Upper lobe of left lung (tissue), 6 donors: ENCODE measurements around the gene CDH13. TPM values are rescaled to one million over a fixed set of nuclear protein-coding genes. Genes with fewer than 3 reads are reported as not detected.

ENCODE experiments used
- ATAC-seq, 2 donors: fragments of 200-7000 bp; cut with Tn5 transposase; one replicate each; pipeline ENCODE4 v1.9.1; 2022; ENCODE audit warnings: mild to moderate bottlenecking in 2 of 2, moderate library complexity in 2 of 2; ENCODE audit not compliant: low FRiP score in 2 of 2
- DNase-seq, 2 donors: peaks; one replicate each; pipeline ENCODE4 v3.0.0-alpha.2; 2019 to 2020
- H3K27ac ChIP-seq, 4 donors: fragments of 200-600 bp; sonication (generic); one replicate each; pipeline ENCODE4 v1.5.1; 2016 to 2019
- H3K27me3 ChIP-seq, 4 donors: fragments of 200-600 bp; sonication (generic); one replicate each; pipeline ENCODE4 v1.5.1; 2017 to 2019
- H3K36me3 ChIP-seq, 4 donors: fragments of 200-600 bp; sonication (generic); one replicate each; pipeline ENCODE4 v1.5.1; 2016 to 2019
- H3K4me1 ChIP-seq, 4 donors: fragments of 200-600 bp; sonication (generic); one replicate each; pipeline ENCODE4 v1.5.1; 2018 to 2019
- H3K4me3 ChIP-seq, 4 donors: fragments of 200-600 bp; sonication (generic); one replicate each; pipeline ENCODE4 v1.5.1; 2017 to 2019; ENCODE audit warnings: mild to moderate bottlenecking in 2 of 4, moderate library complexity in 1 of 4
- H3K9me3 ChIP-seq, 4 donors: fragments of 200-600 bp; sonication (generic); one replicate each; pipeline ENCODE4 v1.5.1; 2018 to 2019
- EP300 ChIP-seq, 4 donors: sonication (generic); formaldehyde crosslinking; IDR thresholded peaks; one replicate each; pipeline ENCODE4 v1.5.1; 2017; ENCODE audit warnings: antibody characterized with exemption in 4 of 4, control low read depth in 2 of 4
- POLR2A ChIP-seq, 4 donors: fragments of 450-650 bp; IDR thresholded peaks; one replicate each; pipeline ENCODE4 v1.5.1; 2016 to 2017; ENCODE audit warnings: antibody characterized with exemption in 4 of 4, mild to moderate bottlenecking in 2 of 4
- POLR2AphosphoS5 ChIP-seq, 2 donors: sonication (generic); formaldehyde crosslinking; IDR thresholded peaks; one replicate each; pipeline ENCODE4 v1.5.1; 2017; ENCODE audit warnings: antibody characterized with exemption in 2 of 2
- WGBS, 2 donors: methylation state at CpG; one replicate each; pipeline ENCODE4 v1.1.5; 2017 to 2018; 5-methylcytosine and 5-hydroxymethylcytosine counted together
- total RNA-seq, 6 donors: library from RNA; depleted of rRNA in 4 of 6; stranded (reverse); fragments of >200 nt in 4 of 6; gene quantifications; one replicate each; pipeline versions ENCODE4 v1.1.0 to v1.2.1, GENCODE V29; 2016 to 2021
- TF ChIP-seq, protein P1 (sequence below), 6 experiments: fragments of 450-650 bp in 4 of 6; fragments of 200-600 bp in 2 of 6; sonication (generic) in 2 of 6; IDR thresholded peaks; one replicate each; pipeline ENCODE4 v1.5.1; 2016 to 2019; ENCODE audit warnings: antibody characterized with exemption in 6 of 6
- donor health status: DM: no; HTN: no; CAD: no; lungs with moderate emphysema.
- donor health status: DM: no; HTN: yes; CAD: no; lungs with severe emphysema.

CDH13 gene
- total RNA-seq, 6 donors from 2014 or later: 11.3 to 39.8 (median 19.9) TPM

DNA sequence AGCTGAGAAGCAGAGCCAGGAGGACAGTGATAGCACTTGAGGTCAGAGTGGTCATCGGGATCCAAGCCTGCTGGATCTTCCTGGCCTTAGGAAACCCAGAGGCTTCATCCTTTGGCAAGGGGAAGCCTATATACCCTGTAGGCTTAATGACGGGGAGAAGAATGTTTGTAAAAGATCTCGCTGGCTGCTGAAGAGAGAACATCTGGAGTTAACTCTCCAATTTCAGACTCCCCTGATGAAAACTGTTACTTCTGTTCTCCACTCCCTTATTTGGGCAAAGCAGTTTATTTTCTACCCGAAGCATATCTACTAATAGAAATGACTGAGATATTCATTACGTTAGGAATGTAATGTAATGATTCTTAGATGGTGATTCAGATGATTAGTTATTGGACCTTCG is 487.0 kb downstream of the CDH13 start:
- ATAC-seq (no peak), DNase-seq (no peak)
- Histone ChIP-seq H3K4me1 (peaks cover 0 to 12% (median 0%) of the 10 kb centered on the region in 4 donors), H3K27me3 (no peaks in the 10 kb centered on the region), H3K9me3 (no peaks in the 10 kb centered on the region), H3K27ac (no peak overlapping the region), H3K4me3 (no peak overlapping the region), H3K36me3 (no peaks in the 10 kb centered on the region)
- TF ChIP-seq POLR2A (IDR thresholded peaks at IDR 0.05): no peak
- TF ChIP-seq EP300 (IDR thresholded peaks at IDR 0.05): no peak
- TF ChIP-seq POLR2AphosphoS5 (IDR thresholded peaks at IDR 0.05): no peak
- TF ChIP-seq, protein P1, sequence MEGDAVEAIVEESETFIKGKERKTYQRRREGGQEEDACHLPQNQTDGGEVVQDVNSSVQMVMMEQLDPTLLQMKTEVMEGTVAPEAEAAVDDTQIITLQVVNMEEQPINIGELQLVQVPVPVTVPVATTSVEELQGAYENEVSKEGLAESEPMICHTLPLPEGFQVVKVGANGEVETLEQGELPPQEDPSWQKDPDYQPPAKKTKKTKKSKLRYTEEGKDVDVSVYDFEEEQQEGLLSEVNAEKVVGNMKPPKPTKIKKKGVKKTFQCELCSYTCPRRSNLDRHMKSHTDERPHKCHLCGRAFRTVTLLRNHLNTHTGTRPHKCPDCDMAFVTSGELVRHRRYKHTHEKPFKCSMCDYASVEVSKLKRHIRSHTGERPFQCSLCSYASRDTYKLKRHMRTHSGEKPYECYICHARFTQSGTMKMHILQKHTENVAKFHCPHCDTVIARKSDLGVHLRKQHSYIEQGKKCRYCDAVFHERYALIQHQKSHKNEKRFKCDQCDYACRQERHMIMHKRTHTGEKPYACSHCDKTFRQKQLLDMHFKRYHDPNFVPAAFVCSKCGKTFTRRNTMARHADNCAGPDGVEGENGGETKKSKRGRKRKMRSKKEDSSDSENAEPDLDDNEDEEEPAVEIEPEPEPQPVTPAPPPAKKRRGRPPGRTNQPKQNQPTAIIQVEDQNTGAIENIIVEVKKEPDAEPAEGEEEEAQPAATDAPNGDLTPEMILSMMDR (IDR thresholded peaks at IDR 0.05): no peak
- 73 to 78% methylated on average over 6 of the region's 6 CpGs for WGBS, 2 donors

DNA sequence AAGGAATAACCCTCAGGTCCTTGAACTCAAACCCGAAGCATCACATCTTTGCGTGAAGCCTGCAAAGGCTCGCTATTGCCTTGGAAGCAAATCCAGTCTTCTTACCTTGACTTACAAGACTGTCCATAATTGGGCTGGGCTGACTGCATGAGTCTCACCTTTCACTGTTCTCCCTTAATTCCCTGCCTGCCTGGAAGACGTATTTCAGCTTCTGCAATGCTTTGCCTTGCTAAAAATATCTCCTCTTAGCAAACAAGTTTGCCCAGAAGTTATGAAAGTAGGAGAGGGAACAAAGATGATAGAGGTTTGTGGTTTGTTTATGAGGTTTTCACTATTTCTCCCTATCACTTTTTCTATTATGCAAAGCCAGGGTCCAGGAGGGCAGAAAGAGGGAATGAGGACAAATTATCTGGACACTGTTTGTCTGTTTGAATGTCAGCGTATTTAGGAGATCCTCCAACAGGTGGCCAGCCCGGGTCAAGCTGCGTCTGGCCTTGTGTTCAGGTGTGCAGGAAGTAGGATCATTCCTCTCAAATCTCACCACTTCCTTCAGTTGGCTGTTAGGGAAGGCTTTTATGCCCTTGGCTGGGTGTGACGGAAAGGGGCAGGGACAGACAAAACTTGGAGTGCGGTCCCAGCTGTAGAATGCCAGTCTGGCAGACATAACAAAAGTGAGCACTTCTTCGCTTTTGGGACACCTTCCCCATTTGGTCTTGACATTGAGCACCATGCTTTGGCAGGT is 488.9 kb downstream of the CDH13 start:
- H3K27me3 ChIP-seq: no peaks in the 10 kb centered on the region
- no peaks in the 10 kb centered on the region for H3K9me3 ChIP-seq
- no peak for ATAC-seq
- no peak overlapping the region for H3K27ac ChIP-seq
- H3K36me3 ChIP-seq: no peaks in the 10 kb centered on the region
- peaks cover 0 to 12% (median 0%) of the 10 kb centered on the region in 4 donors for H3K4me1 ChIP-seq
- WGBS, 2 donors: 60 to 63% methylated on average over 8 to 10 of the region's 10 CpGs
- no peak overlapping the region for H3K4me3 ChIP-seq
- DNase-seq: peak in 1 of 2 donors; percentile 26
- TF ChIP-seq, protein P1 (IDR thresholded peaks at IDR 0.05): no peak
- no peak for TF ChIP-seq POLR2A (IDR thresholded peaks at IDR 0.05)
- TF ChIP-seq POLR2AphosphoS5 (IDR thresholded peaks at IDR 0.05): no peak
- no peak for TF ChIP-seq EP300 (IDR thresholded peaks at IDR 0.05)

DNA sequence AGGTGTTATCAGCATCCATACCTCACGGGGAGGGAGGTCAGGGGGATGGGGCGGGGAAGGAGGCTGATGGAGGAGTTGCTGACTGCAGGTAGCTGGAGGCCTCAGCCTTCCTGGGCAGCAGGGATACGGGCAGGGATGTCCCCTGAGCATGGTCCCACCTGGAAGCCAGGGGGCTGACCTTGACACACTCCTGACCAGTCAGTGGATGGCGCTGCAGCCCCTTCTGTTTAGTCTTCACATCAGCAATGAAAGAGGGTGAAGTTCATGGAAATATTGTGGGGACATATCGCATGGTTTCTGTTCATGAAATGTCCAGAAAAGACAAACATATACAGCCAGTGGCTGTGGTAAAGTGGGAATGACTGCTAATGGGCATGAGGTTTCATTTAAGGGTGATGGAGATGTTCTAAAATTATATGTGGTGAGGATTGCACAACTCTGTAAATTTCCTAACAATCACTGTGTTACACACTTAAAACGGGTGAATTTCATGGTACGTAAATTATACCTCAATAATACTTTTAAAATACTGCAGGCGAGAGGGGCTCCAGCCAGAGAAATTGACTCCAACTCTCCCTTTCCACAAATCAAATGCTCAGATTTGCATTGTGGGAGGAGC is 489.6 kb downstream of the CDH13 start:
- H3K27ac ChIP-seq: no peak overlapping the region
- DNase-seq: no peak
- no peak overlapping the region for H3K4me3 ChIP-seq
- no peaks in the 10 kb centered on the region for H3K27me3 ChIP-seq
- H3K9me3 ChIP-seq: no peaks in the 10 kb centered on the region
- H3K36me3 ChIP-seq: no peaks in the 10 kb centered on the region
- ATAC-seq: no peak
- 67% methylated on average over 6 to 8 of the region's 8 CpGs for WGBS, 2 donors
- peaks cover 0 to 12% (median 0%) of the 10 kb centered on the region in 4 donors for H3K4me1 ChIP-seq
- TF ChIP-seq EP300 (IDR thresholded peaks at IDR 0.05) (no peak), POLR2A (IDR thresholded peaks at IDR 0.05) (no peak), POLR2AphosphoS5 (IDR thresholded peaks at IDR 0.05) (no peak)
- TF ChIP-seq, protein P1 (IDR thresholded peaks at IDR 0.05): no peak

DNA sequence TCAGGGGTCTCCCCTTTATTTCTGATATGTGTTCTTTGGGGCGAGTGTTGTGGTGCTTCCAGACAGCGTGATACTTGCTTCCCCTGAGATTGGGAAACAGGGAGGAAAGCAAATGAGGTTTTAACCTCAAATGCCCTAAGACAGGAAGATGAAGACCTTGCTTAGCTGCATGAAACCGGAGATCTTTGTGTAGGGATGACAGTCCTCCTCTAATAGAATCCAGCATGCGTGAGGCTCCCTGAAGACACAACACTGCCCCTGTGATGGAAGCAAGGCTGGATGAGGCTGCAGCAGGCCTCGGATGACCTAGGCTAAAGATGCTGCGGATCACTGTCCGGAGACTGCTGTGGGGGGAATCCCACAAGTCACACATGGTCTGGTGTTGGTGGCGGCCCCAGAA is 491.0 kb downstream of the CDH13 start:
- no peaks in the 10 kb centered on the region for H3K36me3 ChIP-seq
- peaks cover 0 to 12% (median 0%) of the 10 kb centered on the region in 4 donors for H3K4me1 ChIP-seq
- no peaks in the 10 kb centered on the region for H3K27me3 ChIP-seq
- DNase-seq (no peak), ATAC-seq (no peak)
- TF ChIP-seq POLR2AphosphoS5 (IDR thresholded peaks at IDR 0.05) (no peak), EP300 (IDR thresholded peaks at IDR 0.05) (no peak), POLR2A (IDR thresholded peaks at IDR 0.05) (no peak)
- TF ChIP-seq, protein P1 (IDR thresholded peaks at IDR 0.05): no peak
- no peak overlapping the region for H3K27ac ChIP-seq
- WGBS, 2 donors: 84 to 92% methylated on average over 8 of the region's 8 CpGs
- no peaks in the 10 kb centered on the region for H3K9me3 ChIP-seq
- H3K4me3 ChIP-seq: no peak overlapping the region
